ENCODE results near the gene TUBGCP2.

GRCh38 chr10:133254421-133255120 is 54.1 kb downstream of the TUBGCP2 start:
- TF ChIP-seq SP1 (IDR thresholded peaks at IDR 0.05), result no peak
- no peak for TF ChIP-seq HDGF (IDR thresholded peaks at IDR 0.05; ENCODE audit: borderline replicate concordance)
- no peak for TF ChIP-seq ARNT (IDR thresholded peaks at IDR 0.05)
- TF ChIP-seq PKNOX1 (IDR thresholded peaks at IDR 0.05), result no peak
- no peak for TF ChIP-seq FOXK2 (IDR thresholded peaks at IDR 0.05)
- no peak for TF ChIP-seq BHLHE40 (IDR thresholded peaks at IDR 0.05; ENCODE audit: borderline replicate concordance)
- no peak for TF ChIP-seq FOXM1 (IDR thresholded peaks at IDR 0.05; ENCODE audit: borderline replicate concordance)
- TF ChIP-seq LEF1 (IDR thresholded peaks at IDR 0.05; ENCODE audit: borderline replicate concordance), result no peak
- no peak for TF ChIP-seq TARDBP (IDR thresholded peaks at IDR 0.05)
- TF ChIP-seq L3MBTL2 (conservative IDR thresholded peaks at IDR 0.05), result no peak
- TF ChIP-seq FOXA1 (IDR thresholded peaks at IDR 0.05), result no peak
- TF ChIP-seq ZNF384 (IDR thresholded peaks at IDR 0.05), result no peak
- no peak for TF ChIP-seq ELF4 (IDR thresholded peaks at IDR 0.05)
- TF ChIP-seq NFRKB (IDR thresholded peaks at IDR 0.05), result no peak
